ENCODE data around the gene HEPACAM2.
A peak's percentile ranks its signal among the peaks of the same experiment; 100 is the strongest.

HEPACAM2 gene

DNA sequence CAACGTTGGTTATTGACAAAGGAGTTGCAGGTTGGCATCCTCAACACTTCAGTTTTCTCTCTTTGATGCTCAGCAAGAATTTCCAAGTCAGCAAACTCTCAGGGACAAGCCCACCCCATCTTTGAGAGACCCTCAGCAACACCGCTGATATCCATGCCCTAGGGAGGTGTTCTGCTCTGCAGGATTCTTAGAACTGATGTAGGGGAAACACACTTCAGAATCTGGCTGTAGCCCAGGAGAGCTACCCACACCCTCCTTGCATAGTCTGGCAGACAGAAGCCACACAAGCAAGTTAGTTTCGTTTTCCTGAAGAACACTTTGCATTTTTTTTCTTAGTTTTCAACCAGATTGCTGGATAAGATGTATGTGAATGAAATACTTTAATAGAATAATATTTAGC, 78.9 kb downstream of the HEPACAM2 start:
- peak; percentile 53 for DNase-seq (ENCODE audit: low spot score)

DNA sequence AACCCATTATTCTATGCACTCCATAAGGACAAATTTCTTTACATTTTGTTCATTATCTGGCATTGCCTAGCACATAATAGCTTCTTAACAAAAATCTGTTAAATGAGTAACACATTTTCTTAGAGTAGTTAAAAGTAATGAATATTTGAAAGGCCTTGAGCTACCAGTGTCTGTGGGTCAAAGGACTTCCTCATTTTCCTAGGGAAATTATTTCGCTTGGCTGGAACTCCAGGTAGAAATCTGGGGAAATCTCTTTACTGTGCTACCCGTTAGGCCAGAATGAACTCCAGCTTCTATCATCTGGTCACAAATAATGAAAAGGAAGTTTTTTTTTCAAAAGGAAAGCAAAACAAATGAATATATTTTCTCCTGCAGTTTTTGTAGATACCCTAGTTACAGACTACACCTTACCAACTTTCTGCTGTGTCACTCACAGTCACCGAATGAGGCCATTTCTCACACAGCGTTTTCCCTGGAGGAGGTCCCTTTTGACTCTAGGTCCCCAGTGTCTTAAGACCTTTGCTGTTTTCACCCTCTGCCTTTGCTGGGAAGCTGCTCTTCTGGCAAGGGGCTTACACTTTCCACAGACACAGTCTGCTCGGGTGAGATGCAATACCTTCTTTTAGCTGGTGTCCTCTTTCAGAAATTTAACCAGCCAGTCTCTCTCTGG, 79.7 kb downstream of the HEPACAM2 start:
- peak; percentile 12 for DNase-seq (ENCODE audit: low spot score)

DNA sequence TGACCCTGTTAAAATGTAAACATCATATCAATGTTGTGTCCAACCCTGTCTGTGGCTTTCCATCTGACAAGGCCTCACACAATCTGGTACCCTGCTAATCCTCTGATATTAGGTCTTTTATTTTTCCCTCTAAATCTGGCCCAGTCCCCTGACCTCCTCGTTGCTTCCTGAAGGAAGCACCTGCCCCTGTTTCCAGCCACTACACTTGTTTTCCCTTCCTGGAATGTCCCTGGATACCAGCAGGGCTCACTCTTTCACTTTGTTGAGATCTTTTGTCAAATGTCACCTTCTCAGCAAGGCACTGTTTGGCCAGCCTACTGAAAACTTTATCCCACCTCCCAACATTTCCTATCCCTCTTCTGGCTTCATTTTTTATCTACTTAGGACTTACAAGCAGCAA, 80.2 kb downstream of the HEPACAM2 start:
- DNase-seq (ENCODE audit: low spot score), result no peak

GRCh38 chr7:93145354-93145753, 80.9 kb downstream of the HEPACAM2 start:
- DNase-seq (ENCODE audit: low spot score), result no peak

DNA sequence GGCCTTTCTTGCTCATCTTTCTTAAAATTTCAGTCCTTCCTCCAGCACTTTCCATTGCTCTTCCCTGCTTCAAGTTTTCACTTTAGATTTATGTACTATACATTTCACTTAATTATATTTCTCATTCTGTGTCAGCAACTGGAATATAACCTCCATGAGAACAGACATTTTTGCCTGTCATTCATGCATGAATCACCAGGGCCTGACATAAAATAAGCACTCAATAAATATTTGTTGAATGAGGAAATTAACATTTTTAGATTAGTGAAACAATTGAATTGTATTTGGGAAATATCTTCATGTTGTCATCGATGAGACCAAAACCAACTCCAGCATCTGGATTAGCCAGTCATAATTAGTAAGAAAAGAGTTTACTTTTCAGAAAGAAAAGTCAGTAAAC, 84.1 kb downstream of the HEPACAM2 start:
- DNase-seq (ENCODE audit: low spot score), result no peak

- no peak for DNase-seq (ENCODE audit: low spot score)
These were observed 85.6 kb downstream of the HEPACAM2 start for GRCh38 chr7:93140582-93141191.

- DNase-seq (ENCODE audit: low spot score), result no peak
These were observed 87.7 kb downstream of the HEPACAM2 start for GRCh38 chr7:93138576-93138975.
